ENCODE results near the gene EYS.

DNA sequence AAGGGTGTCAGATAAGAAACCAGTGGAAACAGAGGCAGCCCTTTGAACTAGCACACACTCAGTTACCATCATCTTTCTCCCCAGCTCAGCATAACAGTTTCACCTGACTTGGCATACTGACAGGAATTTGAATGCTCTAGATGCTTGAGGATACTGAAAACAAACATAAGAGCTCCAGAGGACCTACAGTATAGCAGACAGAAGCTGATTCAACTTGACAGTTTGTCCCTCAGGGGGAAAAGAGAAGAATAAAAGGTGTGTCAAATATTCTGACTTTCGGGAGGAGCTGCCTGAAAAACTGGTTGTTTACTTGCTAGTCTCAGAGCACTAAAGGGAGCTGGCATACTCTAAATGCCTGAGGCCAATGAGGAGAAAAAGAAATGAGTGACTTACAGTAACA, 35.1 kb downstream of the EYS start:
- no peak for TF ChIP-seq POLR2A (IDR thresholded peaks at IDR 0.05)
- TF ChIP-seq EP300 (IDR thresholded peaks at IDR 0.05): no peak
- TF ChIP-seq, protein P1, sequence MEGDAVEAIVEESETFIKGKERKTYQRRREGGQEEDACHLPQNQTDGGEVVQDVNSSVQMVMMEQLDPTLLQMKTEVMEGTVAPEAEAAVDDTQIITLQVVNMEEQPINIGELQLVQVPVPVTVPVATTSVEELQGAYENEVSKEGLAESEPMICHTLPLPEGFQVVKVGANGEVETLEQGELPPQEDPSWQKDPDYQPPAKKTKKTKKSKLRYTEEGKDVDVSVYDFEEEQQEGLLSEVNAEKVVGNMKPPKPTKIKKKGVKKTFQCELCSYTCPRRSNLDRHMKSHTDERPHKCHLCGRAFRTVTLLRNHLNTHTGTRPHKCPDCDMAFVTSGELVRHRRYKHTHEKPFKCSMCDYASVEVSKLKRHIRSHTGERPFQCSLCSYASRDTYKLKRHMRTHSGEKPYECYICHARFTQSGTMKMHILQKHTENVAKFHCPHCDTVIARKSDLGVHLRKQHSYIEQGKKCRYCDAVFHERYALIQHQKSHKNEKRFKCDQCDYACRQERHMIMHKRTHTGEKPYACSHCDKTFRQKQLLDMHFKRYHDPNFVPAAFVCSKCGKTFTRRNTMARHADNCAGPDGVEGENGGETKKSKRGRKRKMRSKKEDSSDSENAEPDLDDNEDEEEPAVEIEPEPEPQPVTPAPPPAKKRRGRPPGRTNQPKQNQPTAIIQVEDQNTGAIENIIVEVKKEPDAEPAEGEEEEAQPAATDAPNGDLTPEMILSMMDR (IDR thresholded peaks at IDR 0.05): no peak
- no peak for TF ChIP-seq POLR2AphosphoS5 (IDR thresholded peaks at IDR 0.05)

Measured in gastroesophageal sphincter (tissue), 3 donors.